ENCODE data around the gene UPF1.

DNA sequence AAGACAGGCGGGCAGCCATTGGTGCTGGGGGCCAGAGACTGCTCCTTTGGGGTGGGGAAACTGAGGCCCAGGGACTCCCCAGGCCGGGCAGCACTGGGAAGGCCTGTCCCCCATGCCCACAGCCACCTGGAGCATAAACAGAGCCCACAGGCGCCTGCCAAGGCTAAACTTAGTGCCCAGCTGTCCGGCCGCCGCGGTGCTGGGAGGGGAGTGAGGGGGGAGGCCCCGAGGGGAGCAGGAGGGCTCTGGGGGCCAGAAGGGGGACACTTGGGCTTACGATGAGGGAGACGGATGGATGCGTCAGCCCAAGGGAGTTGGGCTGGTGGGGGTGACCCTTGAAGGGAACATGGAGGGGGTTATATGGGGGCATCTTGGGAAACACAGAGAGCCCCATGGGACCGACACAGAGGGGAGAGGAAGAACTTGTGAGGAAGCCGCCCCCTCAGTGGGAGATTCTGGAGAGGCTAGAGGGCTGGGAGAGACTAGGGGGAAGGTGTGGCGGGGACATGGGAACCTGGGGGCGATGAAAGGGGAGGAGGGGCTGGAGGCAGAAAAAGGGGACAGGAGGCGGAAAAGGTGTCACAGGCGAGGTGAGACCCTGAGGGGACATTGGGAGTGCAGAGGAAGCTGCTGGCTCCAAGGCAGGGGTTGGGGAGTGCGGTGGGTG is 62.0 kb downstream of the UPF1 start:
- TF ChIP-seq, protein P1, sequence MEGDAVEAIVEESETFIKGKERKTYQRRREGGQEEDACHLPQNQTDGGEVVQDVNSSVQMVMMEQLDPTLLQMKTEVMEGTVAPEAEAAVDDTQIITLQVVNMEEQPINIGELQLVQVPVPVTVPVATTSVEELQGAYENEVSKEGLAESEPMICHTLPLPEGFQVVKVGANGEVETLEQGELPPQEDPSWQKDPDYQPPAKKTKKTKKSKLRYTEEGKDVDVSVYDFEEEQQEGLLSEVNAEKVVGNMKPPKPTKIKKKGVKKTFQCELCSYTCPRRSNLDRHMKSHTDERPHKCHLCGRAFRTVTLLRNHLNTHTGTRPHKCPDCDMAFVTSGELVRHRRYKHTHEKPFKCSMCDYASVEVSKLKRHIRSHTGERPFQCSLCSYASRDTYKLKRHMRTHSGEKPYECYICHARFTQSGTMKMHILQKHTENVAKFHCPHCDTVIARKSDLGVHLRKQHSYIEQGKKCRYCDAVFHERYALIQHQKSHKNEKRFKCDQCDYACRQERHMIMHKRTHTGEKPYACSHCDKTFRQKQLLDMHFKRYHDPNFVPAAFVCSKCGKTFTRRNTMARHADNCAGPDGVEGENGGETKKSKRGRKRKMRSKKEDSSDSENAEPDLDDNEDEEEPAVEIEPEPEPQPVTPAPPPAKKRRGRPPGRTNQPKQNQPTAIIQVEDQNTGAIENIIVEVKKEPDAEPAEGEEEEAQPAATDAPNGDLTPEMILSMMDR (conservative IDR thresholded peaks at IDR 0.05 in 1 of 2, IDR thresholded peaks at IDR 0.05 in 1 of 2; ENCODE audit: extremely low read depth in 1 of 2, insufficient read depth in 1 of 2, low read depth in 1 of 2, low read length in 2 of 2) = no peak
- TF ChIP-seq EZH2 (IDR thresholded peaks at IDR 0.05; ENCODE audit: borderline replicate concordance, low read length) = no peak
